ENCODE results near the gene CREB3L2. TPM values are rescaled to one million over a fixed set of nuclear protein-coding genes. Genes with fewer than 3 reads are reported as not detected.

CREB3L2 gene
- total and polyA plus RNA-seq, 2 of the 8 experiments (the other 6 are each of a cell fraction or from before 2014, with no cell fraction given), result 14.4 to 48.3 TPM

DNA sequence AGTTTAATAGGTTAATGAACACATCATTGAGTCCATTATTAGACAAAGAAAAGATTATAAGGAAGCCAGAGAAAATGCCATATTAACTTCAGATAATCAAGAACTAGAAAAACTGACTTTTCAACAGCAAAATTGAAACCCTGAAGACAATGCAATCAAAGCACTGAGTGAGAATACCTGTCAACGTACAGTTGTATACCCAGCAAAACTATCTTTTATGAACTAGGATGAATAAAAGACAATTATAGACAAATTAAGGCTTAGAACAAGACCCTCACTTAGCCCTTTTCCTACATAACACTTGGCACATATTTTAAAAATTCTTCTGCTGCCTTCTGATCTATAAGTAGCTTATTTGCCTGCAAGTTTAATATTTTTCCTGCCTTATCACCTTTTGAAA is 136.1 kb downstream of the CREB3L2 start:
- no peak overlapping the region for H2AK5ac ChIP-seq (ENCODE audit: low read depth, low read length)
- no peaks in the 10 kb centered on the region for H3K79me1 ChIP-seq (ENCODE audit: low read depth, low read length)
- no peaks in the 10 kb centered on the region for H3K9me3 ChIP-seq (ENCODE audit: insufficient read depth in 2 of 2, low read depth in 1 of 2, low read length in 1 of 2)
- H3K4me1 ChIP-seq (replicated peaks in 1 of 4; ENCODE audit: control insufficient read depth in 3 of 4, insufficient read depth in 4 of 4, low read length in 3 of 4), result no peaks in the 10 kb centered on the region; a peak in 1 of 7 replicates
- 94% methylated on average over 1 of the region's 1 CpG; no CpG with 5 or more reads in 1 of the 2 experiments for WGBS, 2 experiments (ENCODE audit: extremely low coverage in 1 of 2, insufficient coverage in 1 of 2, insufficient read length in 1 of 2, insufficient replicate concordance in 2 of 2, low coverage in 1 of 2, low lambda C conversion rate in 2 of 2, missing lambda C conversion rate in 1 of 2)
- no peak overlapping the region for H3K23ac ChIP-seq (ENCODE audit: insufficient read length)
- H3K4me2 ChIP-seq (ENCODE audit: insufficient read depth in 1 of 2, low read depth in 2 of 2, low read length in 2 of 2), result no peak overlapping the region
- no peaks in the 10 kb centered on the region for H3K79me2 ChIP-seq (ENCODE audit: control insufficient read depth in 1 of 2, insufficient read depth in 2 of 2, low read length in 2 of 2)
- H2BK5ac ChIP-seq (ENCODE audit: low read depth, low read length), result no peak overlapping the region
- CTCF ChIA-PET (ENCODE audit: partially characterized antibody), result interaction anchor here (0.5 to 1.3 kb wide), 4 partner anchors 29 to 323 kb away, joined by 3 read pairs; no protein-coding TSS in a partner anchor
- H2AFZ ChIP-seq (ENCODE audit: low read length), result no peak overlapping the region
- no peak overlapping the region for H3K18ac ChIP-seq (ENCODE audit: extremely low read depth, low read length)
- no peak overlapping the region for H4K91ac ChIP-seq (replicated peaks; ENCODE audit: insufficient read length, low read length)
- no peaks in the 10 kb centered on the region for H4K20me1 ChIP-seq (replicated peaks in 1 of 2; ENCODE audit: control insufficient read depth in 1 of 2, insufficient read depth in 2 of 2, low read length in 2 of 2)
- DNase-seq (ENCODE audit: low read depth in 1 of 2, low spot score in 2 of 2) (no peak), FAIRE-seq (no peak)
- H3K4ac ChIP-seq (replicated peaks; ENCODE audit: insufficient read length, low read depth, low read length), result no peak overlapping the region
- H3K36me3 ChIP-seq (ENCODE audit: control insufficient read depth in 2 of 4, insufficient read depth in 4 of 4, low read length in 3 of 4), result peaks cover 0 to 7% (median 0%) of the 10 kb centered on the region in 4 experiments; a peak in 3 of 8 replicates
- H3K4me3 ChIP-seq (ENCODE audit: extremely low read depth in 1 of 4, insufficient read depth in 2 of 4, low read depth in 3 of 4, low read length in 4 of 4), result no peak overlapping the region
- H4K5ac ChIP-seq (ENCODE audit: insufficient read length, low read depth, low read length), result no peak overlapping the region
- H3K56ac ChIP-seq (replicated peaks; ENCODE audit: insufficient read length, low read depth, low read length), result no peak overlapping the region
- no peak overlapping the region for H4K8ac ChIP-seq (ENCODE audit: extremely low read depth, insufficient read depth, low read length)
- no peak overlapping the region for H2BK20ac ChIP-seq (ENCODE audit: low read length)
- H3K9ac ChIP-seq (replicated peaks in 1 of 4; ENCODE audit: extremely low read depth in 1 of 4, low read depth in 3 of 4, low read length in 3 of 4), result no peak overlapping the region
- no peak overlapping the region for H2BK15ac ChIP-seq (ENCODE audit: low read length)
- no peaks in the 10 kb centered on the region for H3K27me3 ChIP-seq (replicated peaks in 1 of 4; ENCODE audit: control insufficient read depth in 3 of 4, extremely low read depth in 1 of 4, insufficient read depth in 3 of 4, low read length in 3 of 4)
- H3K14ac ChIP-seq (ENCODE audit: insufficient read length), result no peak overlapping the region
- no peak overlapping the region for H2BK12ac ChIP-seq (ENCODE audit: low read depth, low read length)
- no peaks in the 10 kb centered on the region for H3K23me2 ChIP-seq (ENCODE audit: low read depth, low read length)
- POLR2A ChIA-PET (ENCODE audit: partially characterized antibody), result no interaction called here
- H3K27ac ChIP-seq (ENCODE audit: low read depth, low read length), result no peak overlapping the region
- H2BK120ac ChIP-seq (replicated peaks; ENCODE audit: low read depth, low read length), result no peak overlapping the region
- TF ChIP-seq TAF1 (IDR thresholded peaks at IDR 0.05; ENCODE audit: low read depth, low read length) (no peak), CEBPB (IDR thresholded peaks at IDR 0.05; ENCODE audit: low read depth, low read length) (no peak), SIX5 (IDR thresholded peaks at IDR 0.05; ENCODE audit: low read depth, low read length) (no peak), SUZ12 (IDR thresholded peaks at IDR 0.05; ENCODE audit: low read length) (no peak), RXRA (IDR thresholded peaks at IDR 0.05; ENCODE audit: insufficient read depth, low read depth, low read length) (no peak), CHD1 (IDR thresholded peaks at IDR 0.05; ENCODE audit: low read depth, low read length) (no peak), NANOG (IDR thresholded peaks at IDR 0.05; ENCODE audit: insufficient read depth, low read depth, low read length, poor library complexity, severe bottlenecking) (no peak), KDM1A (IDR thresholded peaks at IDR 0.05; ENCODE audit: borderline replicate concordance, low read length) (no peak), YY1 (IDR thresholded peaks at IDR 0.05; ENCODE audit: low read depth, low read length) (no peak), RFX5 (IDR thresholded peaks at IDR 0.05; ENCODE audit: borderline replicate concordance, low read depth, low read length) (no peak), CBX8 (IDR thresholded peaks at IDR 0.05; ENCODE audit: borderline replicate concordance, low read depth, low read length) (no peak), ASH2L (IDR thresholded peaks at IDR 0.05; ENCODE audit: low read length) (no peak), PHF8 (conservative IDR thresholded peaks at IDR 0.05; ENCODE audit: low read depth, low read length) (no peak)
- TF ChIP-seq, protein P1, sequence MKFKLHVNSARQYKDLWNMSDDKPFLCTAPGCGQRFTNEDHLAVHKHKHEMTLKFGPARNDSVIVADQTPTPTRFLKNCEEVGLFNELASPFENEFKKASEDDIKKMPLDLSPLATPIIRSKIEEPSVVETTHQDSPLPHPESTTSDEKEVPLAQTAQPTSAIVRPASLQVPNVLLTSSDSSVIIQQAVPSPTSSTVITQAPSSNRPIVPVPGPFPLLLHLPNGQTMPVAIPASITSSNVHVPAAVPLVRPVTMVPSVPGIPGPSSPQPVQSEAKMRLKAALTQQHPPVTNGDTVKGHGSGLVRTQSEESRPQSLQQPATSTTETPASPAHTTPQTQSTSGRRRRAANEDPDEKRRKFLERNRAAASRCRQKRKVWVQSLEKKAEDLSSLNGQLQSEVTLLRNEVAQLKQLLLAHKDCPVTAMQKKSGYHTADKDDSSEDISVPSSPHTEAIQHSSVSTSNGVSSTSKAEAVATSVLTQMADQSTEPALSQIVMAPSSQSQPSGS (IDR thresholded peaks at IDR 0.05; ENCODE audit: low read length), result no peak
